OCI-LY7 (cell line): ENCODE results near the gene MED13. TPM values are rescaled to one million over a fixed set of nuclear protein-coding genes. Genes with fewer than 3 reads are reported as not detected.

Experiments
- BruUV-seq: library from RNA; stranded (reverse); fragments of 400-500 nt; replicated peaks from 2 replicates; lab custom pipeline; 2021; lab: Mats Ljungman, UMichigan
- CTCF ChIA-PET: fragments of 300-600 bp; sonication (Branson Sonifier 250); formaldehyde crosslinking; loops from one replicate; lab custom pipeline; 2022; ENCODE audit warnings: antibody characterized with exemption; ENCODE audit not compliant: unreplicated experiment; lab: Charles Lee
- POLR2A ChIA-PET: fragments of 300-600 bp; sonication (Branson Sonifier 250); formaldehyde crosslinking; loops from one replicate; lab custom pipeline; 2022; ENCODE audit warnings: antibody characterized with exemption; lab: Charles Lee
- DNase-seq: peaks from one replicate; pipeline ENCODE4 v3.0.0-alpha.2; 2015; ENCODE audit warnings: low spot score
- H2AFZ ChIP-seq: fragments of 200-600 bp; sonication (generic), shearing (Covaris generic); 2 replicates; pipeline ENCODE4 v1.6.1; 2014; ENCODE audit warnings: mild to moderate bottlenecking, antibody characterized with exemption, low read length, moderate library complexity
- H3K27ac ChIP-seq: fragments of 200-600 bp; sonication (generic); 2 replicates; pipeline ENCODE4 v1.5.1; 2014; ENCODE audit warnings: mixed run types, low read depth, mild to moderate bottlenecking, moderate library complexity, low read length, inconsistent platforms; ENCODE audit not compliant: poor library complexity, severe bottlenecking
- H3K36me3 ChIP-seq: fragments of 200-600 bp; sonication (generic); 2 replicates; pipeline ENCODE4 v1.6.1; 2014; ENCODE audit warnings: mild to moderate bottlenecking, antibody characterized with exemption, low read length, moderate library complexity, mixed read lengths; ENCODE audit not compliant: insufficient read depth
- H3K4me1 ChIP-seq: fragments of 200-600 bp; sonication (generic); 2 replicates; pipeline ENCODE4 v1.5.1; 2014; ENCODE audit warnings: mild to moderate bottlenecking, low read length; ENCODE audit not compliant: insufficient read depth, poor library complexity, severe bottlenecking
- H3K4me2 ChIP-seq: fragments of 200-600 bp; sonication (generic); 2 replicates; pipeline ENCODE4 v1.6.1; 2014; ENCODE audit warnings: mild to moderate bottlenecking, low read length
- H3K4me3 ChIP-seq: fragments of 200-600 bp; sonication (generic); 2 replicates; pipeline ENCODE4 v1.5.1; 2014; ENCODE audit warnings: mild to moderate bottlenecking, low read depth, low read length; ENCODE audit not compliant: poor library complexity, severe bottlenecking
- H3K79me2 ChIP-seq: fragments of 200-600 bp; sonication (generic); 2 replicates; pipeline ENCODE4 v1.6.1; 2016; ENCODE audit warnings: low read depth, mild to moderate bottlenecking, low read length, moderate library complexity, mixed read lengths; ENCODE audit not compliant: insufficient read depth
- H3K9me2 ChIP-seq: fragments of 200-600 bp; sonication (generic); 2 replicates; pipeline ENCODE4 v1.6.1; 2016; ENCODE audit warnings: mild to moderate bottlenecking, low read length, mixed read lengths; ENCODE audit not compliant: insufficient read depth
- H3K9me3 ChIP-seq: fragments of 200-600 bp; sonication (generic); 2 replicates; pipeline ENCODE4 v1.6.1; 2014; ENCODE audit warnings: mild to moderate bottlenecking, mixed run types, low read length, mixed read lengths
- H4K20me1 ChIP-seq: fragments of 200-600 bp; sonication (generic); 2 replicates; pipeline ENCODE4 v1.6.1; 2014; ENCODE audit warnings: mild to moderate bottlenecking, antibody characterized with exemption, low read length, moderate library complexity, mixed read lengths; ENCODE audit not compliant: insufficient read depth
- CTCF ChIP-seq: fragments of 200-600 bp; sonication (generic); conservative IDR thresholded peaks from 2 replicates; pipeline ENCODE4 v1.5.1; 2014; ENCODE audit warnings: mild to moderate bottlenecking, antibody characterized with exemption, low read length, moderate library complexity, mixed read lengths
- EZH2phosphoT487 ChIP-seq: fragments of 200-600 bp; sonication (generic); IDR thresholded peaks from 2 replicates; pipeline ENCODE4 v1.6.1; 2018; ENCODE audit warnings: low read depth, borderline replicate concordance, mild to moderate bottlenecking, mixed run types, antibody characterized with exemption, low read length, moderate library complexity, mixed read lengths
- intact Hi-C: fragments of 100-400 bp; cut with micrococcal nuclease; formaldehyde crosslinking; loops from one replicate; pipeline ENCODE4 v1.10.0; 2022; ENCODE audit not compliant: unreplicated experiment
- total RNA-seq, 2 experiments: library from RNA; depleted of rRNA in 1 of 2; stranded (reverse); fragments of >200 nt in 1 of 2; shearing (Covaris generic) in 1 of 2; gene quantifications; 2 replicates each; pipeline ENCODE4 v1.2.3, GENCODE V29; 2014 to 2022

Gene MED13
- total RNA-seq, 2 experiments from 2014 or later: 42.3 to 70.8 TPM

- H3K27ac ChIP-seq: no peak overlapping the region
- ChIA-PET POLR2A (interaction anchor here (0.6 to 1.1 kb wide), 3 partner anchors 18 to 493 kb away, joined by 3 to 4 read pairs (median 3); no protein-coding TSS in a partner anchor), CTCF (no interaction called here)
- H3K9me2 ChIP-seq: no peaks in the 10 kb centered on the region
- no peaks in the 10 kb centered on the region for H4K20me1 ChIP-seq
- H3K79me2 ChIP-seq: no peaks in the 10 kb centered on the region
- no peak overlapping the region for H3K4me3 ChIP-seq
- intact Hi-C loops: no loop called here
- DNase-seq: no peak
- BruUV-seq: no TSS peak
- H3K9me3 ChIP-seq: no peaks in the 10 kb centered on the region
- no peak for TF ChIP-seq CTCF
- no peak for TF ChIP-seq EZH2phosphoT487
- no peak overlapping the region for H3K4me2 ChIP-seq
- H3K36me3 ChIP-seq: no peaks in the 10 kb centered on the region
- H3K4me1 ChIP-seq: peaks cover 9% of the 10 kb centered on the region
- H2AFZ ChIP-seq: no peak overlapping the region
Observed at GRCh38 chr17:62094175-62094574, 29.1 kb upstream of the MED13 start.

GRCh38 chr17:62093188-62094155 lies 28.4 kb upstream of the MED13 start:
- no peak overlapping the region for H3K4me3 ChIP-seq
- H2AFZ ChIP-seq: no peak overlapping the region
- ChIA-PET CTCF (no interaction called here), POLR2A (interaction anchor here (0.5 to 1.1 kb wide), 2 partner anchors 22 to 32 kb away, joined by 3 to 5 read pairs; no protein-coding TSS in a partner anchor)
- no peaks in the 10 kb centered on the region for H3K36me3 ChIP-seq
- H3K4me1 ChIP-seq: peaks cover 2% of the 10 kb centered on the region
- no peak overlapping the region for H3K27ac ChIP-seq
- no TSS peak for BruUV-seq
- H4K20me1 ChIP-seq: no peaks in the 10 kb centered on the region
- intact Hi-C loops: no loop called here
- DNase-seq: no peak
- no peaks in the 10 kb centered on the region for H3K9me2 ChIP-seq
- no peaks in the 10 kb centered on the region for H3K9me3 ChIP-seq
- TF ChIP-seq CTCF (no peak), EZH2phosphoT487 (no peak)
- no peaks in the 10 kb centered on the region for H3K79me2 ChIP-seq
- no peak overlapping the region for H3K4me2 ChIP-seq

- H3K4me1 ChIP-seq: no peaks in the 10 kb centered on the region
- no TSS peak for BruUV-seq
- ChIA-PET POLR2A (no interaction called here), CTCF (no interaction called here)
- DNase-seq: no peak
- H2AFZ ChIP-seq: no peak overlapping the region
- no peak overlapping the region for H3K27ac ChIP-seq
- no peaks in the 10 kb centered on the region for H3K79me2 ChIP-seq
- H4K20me1 ChIP-seq: no peaks in the 10 kb centered on the region
- intact Hi-C loops: no loop called here
- H3K4me3 ChIP-seq: no peak overlapping the region
- no peaks in the 10 kb centered on the region for H3K36me3 ChIP-seq
- no peaks in the 10 kb centered on the region for H3K9me2 ChIP-seq
- H3K4me2 ChIP-seq: no peak overlapping the region
- TF ChIP-seq EZH2phosphoT487 (no peak), CTCF (no peak)
- H3K9me3 ChIP-seq: no peaks in the 10 kb centered on the region
Observed at GRCh38 chr17:62092784-62093183, 27.7 kb upstream of the MED13 start.
